Measurements from ENCODE around the gene ZFHX3.
"Not testable (repeated sequence)": the region's sequence is repeated elsewhere in the genome, so short reads cannot be mapped to it uniquely, and the experiment has no call there.

The ZFHX3 gene

DNA sequence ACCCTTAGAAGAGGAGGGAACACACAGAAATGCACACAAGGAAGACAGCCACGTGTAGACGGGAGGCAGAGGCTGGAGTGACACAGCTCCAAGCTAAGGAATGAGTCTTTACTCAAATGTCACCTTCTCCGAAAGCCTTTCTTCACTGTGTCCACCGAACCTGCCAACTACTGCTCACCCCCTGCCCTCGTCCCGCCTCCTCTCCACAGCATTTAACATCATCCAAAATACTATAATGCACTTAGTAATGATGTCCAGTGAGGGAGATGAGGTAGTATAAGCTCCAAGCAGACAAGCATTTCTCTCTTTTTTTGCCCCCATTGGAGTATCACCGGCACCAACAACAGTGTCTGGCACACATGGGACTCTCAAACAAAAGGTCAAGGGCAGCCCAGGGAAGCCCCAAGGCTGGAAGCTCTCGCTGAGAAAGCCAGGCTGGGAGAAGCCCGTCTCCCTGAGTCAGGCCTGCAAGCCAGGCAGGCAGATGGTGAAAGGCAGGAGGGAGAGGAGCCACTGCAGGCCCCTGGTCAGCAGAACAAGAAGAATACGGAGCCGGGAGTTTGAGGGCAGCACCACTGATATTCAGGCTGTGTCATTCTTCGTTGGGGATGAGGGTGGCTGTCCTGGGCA is 25.9 kb downstream of the ZFHX3 start:
- no peak for DNase-seq (ENCODE audit: low read depth)

DNA sequence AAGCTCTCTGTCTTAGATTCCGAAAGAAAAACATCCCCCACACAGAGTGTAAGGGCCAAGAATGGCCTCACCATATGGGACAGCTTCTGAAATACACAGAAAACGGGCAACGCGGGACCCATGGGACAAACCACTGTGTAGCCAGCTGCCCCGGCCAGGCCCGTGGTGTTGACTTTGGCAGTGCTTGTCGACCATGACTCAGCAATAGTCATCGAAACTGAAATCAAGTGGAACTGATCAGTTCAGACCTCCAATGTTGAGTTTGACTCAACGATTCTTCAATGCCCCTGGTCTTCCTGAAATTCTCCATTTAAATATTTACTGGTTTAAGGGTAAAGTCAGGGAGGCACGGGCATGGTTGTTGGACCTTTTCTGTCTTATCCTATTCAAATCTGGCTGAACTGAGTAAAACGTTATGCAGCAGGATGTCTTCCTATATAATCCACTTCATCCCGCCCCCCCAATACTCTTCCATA is 27.5 kb downstream of the ZFHX3 start:
- DNase-seq (ENCODE audit: low read depth) = no peak

DNA sequence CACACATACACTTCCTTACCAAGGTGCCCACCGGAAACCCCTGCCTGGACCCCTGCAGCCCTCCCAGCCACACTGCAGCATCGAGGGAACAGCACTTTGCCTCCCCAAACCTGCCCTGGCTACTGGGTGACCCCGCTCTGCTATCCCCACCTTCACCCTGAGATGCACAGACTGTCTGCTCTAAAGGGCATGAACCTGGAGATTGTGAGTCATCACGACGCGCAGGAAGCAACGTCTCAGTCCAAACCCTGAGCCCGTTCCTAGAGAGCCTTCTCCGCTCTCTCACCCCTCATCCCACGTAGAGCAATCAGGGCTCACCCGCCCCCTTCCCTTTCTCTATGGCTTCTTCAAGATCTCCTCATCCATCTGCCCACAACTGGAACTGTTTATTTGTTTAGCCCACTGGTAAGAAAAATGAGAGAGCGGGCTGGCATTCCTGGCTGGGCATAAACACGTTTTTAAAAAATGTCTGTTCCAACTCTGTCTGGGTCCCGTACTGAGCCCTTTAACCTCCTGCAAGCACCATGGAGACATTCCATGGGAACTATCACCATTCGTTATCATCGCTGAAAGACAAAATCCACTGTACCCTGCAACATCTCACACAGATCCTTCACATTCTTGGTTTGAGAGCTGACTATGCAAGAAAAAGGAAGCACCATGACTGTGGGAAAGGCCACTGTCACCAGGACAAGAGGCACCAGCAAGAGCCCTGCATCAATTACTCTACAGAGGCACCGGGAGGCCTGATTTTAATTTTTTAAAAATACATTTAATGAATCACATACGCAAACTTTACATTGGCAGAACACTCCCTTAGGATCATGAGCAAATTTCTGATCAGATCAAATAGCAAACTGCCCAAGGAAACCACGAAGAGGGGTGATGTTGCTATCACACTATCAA is 28.2 kb downstream of the ZFHX3 start:
- DNase-seq (ENCODE audit: low read depth) = no peak

DNA sequence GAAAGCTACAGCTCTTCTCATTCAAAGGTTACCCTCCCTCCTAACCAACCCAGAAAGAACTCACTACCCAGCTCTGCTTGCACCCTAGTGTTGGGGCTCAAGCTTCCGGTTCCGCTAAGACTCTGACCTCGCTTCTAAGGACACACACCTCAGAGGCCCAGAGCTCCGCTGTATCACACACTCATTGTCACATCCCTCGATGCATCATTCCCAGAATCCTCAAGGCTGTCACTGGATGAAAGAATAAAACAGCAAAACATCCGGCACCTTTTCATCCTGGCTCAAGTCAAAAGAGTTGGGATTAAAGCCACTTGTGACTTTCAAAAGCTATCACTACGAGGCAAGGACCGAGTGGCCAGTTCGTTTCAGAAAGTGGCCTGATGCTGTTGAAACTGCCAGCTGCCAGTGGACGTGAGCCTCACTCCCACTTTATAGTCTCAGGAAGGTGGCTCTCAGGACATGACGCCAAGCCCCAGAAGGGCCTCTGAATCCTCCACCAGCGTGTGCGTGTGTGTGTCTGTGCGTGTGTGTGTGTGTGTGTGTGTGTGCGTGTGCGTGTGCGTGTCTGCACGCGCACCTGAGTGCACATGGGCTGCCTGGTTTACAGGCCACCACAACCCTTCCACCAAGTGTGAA is 29.0 kb downstream of the ZFHX3 start:
- no peak for DNase-seq (ENCODE audit: low read depth)

DNA sequence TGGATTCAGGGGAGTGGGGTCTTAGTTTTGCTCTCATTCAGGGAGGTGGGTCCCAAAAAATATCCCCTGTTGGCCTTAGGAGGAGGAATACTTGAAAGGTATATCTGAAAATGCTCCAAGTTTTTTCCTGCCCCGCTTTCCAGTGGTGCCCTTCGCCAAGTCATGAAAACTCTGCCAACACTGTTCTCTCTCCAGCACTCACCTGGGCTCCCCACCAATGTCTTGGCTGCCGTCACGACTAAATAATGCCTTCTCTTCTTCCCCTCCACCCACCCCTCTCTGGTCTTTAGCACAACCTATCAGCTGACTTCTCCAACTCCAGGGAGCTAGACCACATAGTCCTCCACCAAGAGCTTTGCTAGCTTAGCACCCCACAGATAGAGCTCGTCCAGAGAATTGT is 30.6 kb downstream of the ZFHX3 start:
- no peak for DNase-seq (ENCODE audit: low read depth)

DNA sequence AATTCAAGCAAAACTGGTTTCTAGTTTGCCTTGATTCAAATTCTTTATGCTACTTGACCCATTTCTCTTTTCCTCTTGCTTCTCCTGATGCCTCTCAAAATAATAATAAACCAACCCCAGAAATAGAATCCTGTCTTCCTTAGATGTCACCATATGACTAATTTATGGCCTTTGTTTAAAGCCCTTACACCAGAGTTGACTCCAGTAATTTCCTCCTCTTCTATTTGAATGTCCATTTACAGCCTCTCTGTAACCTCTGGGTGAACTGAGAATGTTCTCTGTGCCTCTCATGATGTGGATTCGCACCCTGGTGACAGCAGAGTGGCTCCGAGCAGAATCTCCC is 31.5 kb downstream of the ZFHX3 start:
- DNase-seq (ENCODE audit: low read depth) = no peak

DNA sequence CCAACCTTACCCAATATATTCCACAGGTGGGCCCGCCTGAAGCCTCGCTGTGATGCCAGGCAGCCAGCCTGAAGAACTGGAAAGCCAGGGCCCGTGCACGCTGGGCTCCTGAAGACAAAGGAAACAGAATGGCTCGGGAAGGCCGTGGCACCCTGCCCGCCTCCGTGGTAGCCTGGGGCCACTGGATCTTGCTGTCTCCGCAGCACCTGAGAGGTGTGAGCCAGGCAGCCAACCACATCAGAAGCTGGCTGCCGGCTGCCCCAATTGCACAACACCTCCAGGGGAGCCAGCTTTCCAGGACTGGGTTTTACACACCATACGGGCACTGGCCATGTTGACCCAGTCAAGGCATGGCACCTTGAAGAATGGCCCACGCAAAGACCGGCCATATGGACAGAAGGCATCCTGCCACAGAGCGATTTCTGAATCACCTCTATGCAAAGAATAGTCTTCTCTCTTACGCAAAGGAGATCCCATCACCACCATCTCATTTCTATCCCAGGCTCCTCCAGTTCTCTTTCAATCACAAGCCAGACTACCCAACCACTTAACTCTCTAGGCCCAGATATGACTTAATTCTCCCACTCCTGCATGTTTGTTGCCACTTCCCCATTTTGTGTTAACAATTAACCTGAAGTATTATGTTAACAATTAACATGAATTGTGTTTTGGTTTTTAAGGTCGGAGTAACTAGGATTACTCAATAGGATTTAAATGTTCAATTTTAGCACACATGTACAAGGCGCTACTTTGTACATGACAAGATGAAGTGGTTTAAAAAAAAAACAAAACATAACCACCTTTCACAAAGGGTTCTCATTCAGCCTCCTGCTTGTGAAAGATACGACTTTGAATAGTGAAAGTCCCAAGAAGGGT is 32.1 kb downstream of the ZFHX3 start:
- no peak for DNase-seq (ENCODE audit: low read depth)

DNA sequence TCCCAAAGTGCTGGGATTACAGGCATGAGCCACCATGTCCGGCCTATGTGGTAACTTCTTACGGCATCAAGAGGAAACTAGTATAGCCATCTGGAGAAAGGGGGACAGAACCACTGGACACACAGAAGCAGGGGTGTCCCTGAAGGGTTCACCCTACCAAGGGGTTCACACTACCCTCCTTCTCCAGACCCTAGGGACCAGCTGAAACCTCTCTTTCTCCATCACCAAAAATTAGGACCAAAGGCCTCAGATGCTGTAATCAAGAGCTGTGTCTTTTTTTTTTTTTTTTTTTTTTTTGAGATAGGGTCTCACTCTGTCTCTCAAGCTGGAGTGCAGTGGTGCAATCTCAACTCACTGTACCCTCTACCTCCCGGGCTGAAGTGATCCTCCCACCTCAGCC is 33.2 kb downstream of the ZFHX3 start:
- DNase-seq (ENCODE audit: low read depth) = no peak

DNA sequence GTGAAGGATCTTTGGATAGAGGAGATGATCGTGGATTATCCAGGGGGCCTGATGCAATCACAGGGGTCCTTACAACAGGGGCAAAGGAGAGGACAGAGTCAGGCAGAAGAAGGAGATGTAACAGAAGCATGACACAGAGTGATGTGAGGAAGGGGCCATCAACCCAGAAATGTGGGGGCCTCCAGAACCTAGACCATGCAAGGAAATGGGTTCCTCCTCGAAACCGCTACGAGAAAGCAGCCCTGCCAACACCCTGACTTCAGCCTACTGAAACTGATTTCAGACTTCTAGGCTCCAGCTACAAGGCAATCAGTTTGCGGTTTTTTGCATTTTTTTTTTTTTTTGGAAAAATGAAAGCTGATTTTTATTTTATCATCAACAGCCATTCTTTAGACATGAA is 34.0 kb downstream of the ZFHX3 start:
- DNase-seq (ENCODE audit: low read depth) = no peak

DNA sequence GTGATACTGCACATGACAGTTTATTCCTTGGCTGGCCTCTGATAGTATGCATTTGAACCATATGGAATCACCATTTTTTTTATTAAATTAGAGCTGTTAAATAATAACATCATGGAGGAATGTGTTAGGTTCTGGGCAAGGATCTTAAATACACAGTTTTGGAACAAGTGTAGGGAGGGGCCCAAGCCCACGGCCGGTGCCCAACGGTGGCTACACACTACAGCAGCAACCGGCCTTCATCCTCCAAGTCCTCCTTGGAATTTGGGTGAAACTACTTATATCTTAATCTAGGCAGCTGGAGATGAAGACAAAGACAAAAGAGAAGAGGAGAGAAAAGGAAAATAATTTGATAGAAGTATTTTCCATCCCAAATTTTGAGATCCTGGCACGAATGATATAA is 35.6 kb downstream of the ZFHX3 start:
- no peak for DNase-seq (ENCODE audit: low read depth)

DNA sequence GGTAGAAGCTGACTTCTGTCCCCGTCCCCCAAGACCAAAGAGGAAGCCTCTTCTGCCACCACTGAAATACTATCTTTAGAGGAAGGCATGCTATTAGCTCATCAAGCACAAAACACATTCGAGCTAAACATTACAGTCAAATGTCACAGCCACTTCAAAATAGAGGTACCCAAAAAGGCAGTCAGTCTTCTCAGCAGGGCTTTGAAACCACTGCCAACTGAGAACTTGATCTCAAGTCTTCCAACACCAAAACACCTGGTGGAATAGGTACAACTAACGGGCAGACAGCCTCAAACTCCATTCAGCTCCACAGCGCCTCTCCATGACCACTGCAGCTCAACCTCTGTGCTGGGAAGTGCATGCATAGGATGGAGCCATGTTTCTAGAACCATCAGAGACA is 36.0 kb downstream of the ZFHX3 start:
- DNase-seq (ENCODE audit: low read depth) = no peak

DNA sequence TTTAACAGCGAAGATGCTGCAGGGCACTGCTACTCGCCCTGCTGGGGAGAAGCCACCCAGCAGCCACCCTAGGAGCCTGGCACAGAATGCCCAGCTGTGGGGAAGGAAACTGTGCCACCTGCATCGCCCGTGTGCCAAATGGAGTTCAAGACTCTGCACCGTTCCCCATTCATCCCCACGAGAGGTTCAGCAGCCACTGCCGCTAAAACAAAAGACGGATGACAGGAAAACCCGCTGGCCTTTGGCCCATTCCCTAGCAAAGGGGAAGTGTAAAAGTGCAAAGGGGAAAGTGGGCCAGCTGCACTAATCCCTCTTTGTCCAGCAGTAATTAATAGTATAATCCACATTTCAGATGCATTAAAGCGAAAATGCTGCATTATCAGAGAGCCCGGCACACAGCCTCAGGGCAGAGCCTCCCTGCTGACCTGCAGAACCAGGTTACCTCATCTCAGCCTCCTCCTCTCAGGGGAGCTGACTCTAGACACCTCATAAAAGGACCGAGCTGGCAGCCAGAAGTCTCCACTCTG is 37.7 kb downstream of the ZFHX3 start:
- DNase-seq (ENCODE audit: low read depth) = no peak

DNA sequence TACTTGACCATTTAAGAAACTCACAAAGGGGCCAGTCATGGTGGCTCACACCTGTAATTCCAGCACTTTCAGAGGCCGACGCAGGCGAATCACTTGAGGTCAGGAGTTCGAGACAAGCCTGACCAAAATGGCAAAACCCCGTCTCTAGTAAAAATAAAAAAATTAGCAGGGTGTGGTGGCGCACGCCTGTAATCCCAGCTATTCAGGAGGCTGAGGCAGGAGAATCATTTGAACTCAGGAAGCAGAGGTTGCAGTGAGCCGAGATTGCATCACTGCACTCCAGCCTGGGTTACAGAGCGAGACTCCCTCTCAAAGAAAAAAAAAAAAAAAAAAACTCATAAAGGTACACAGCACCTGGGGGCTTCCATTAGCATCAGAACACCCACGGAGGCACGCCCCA is 38.2 kb downstream of the ZFHX3 start:
- not testable (repeated sequence) for DNase-seq (ENCODE audit: low read depth)

DNA sequence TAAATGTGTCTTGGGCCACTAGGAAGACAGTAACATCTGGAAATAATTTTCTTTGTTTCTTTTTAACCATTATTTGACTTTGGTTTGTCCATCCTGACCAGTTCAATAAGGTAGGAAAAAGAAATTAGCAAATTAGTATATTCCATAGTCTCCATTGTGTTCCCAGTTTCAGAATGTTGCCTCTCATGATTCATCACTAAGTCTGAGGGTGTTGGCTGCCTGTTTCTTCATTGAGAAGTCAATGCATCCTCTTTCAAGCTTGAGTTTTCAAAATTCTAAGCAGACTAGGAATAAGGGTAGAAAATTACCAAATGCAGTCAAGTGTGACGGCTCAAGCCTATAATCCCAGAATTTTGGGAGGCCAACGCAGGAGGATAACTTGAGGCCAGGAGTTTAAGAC is 41.9 kb downstream of the ZFHX3 start:
- DNase-seq (ENCODE audit: low read depth) = no peak

DNA sequence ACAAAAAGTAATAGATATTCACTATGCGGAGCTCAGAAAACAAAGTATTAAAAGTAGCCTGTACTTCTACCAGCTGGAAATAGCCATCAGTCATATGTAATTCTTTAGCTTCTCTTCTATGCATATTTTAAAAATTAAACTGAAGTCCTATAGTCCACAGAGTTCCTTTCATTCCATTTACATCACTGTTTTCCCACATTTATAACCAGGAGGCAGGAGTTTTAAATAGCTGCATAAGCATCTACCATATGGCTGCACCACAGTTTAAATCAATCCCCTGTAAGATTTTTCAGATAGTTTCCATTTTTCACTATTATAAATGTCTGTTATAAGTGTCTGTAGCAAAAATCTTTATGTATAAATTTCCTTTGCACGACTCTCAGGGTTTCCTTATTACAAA is 45.1 kb downstream of the ZFHX3 start:
- no peak for DNase-seq (ENCODE audit: low read depth)

DNA sequence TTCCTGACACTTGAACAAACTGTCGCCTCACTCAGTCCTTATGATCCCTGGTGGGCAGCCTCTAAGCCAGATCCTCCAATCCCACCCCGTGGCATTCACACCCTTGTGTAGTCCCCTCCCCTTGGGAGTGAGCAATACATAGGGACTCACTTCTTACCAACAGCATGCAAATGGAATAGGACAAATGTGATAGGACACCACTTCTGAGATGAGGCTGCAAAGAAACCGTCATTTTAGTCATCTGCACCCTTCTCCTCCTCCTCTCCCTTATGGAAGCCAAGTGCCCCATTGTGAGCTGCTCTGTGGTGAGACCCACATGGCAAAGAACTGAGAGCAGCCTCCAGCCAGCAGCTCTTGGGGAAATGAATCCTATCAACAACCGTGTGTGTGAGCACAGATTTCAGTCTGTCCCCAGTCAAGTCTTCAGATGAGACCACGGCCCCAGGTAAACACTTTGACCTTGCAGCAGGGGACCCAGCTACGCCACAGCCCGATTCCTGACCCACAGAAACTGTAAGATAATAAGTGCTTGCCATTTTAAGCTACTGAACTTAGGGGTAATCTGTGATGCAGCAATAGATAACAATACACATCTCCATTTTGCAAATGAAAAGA is 46.9 kb downstream of the ZFHX3 start:
- no peak for DNase-seq (ENCODE audit: low read depth)

DNA sequence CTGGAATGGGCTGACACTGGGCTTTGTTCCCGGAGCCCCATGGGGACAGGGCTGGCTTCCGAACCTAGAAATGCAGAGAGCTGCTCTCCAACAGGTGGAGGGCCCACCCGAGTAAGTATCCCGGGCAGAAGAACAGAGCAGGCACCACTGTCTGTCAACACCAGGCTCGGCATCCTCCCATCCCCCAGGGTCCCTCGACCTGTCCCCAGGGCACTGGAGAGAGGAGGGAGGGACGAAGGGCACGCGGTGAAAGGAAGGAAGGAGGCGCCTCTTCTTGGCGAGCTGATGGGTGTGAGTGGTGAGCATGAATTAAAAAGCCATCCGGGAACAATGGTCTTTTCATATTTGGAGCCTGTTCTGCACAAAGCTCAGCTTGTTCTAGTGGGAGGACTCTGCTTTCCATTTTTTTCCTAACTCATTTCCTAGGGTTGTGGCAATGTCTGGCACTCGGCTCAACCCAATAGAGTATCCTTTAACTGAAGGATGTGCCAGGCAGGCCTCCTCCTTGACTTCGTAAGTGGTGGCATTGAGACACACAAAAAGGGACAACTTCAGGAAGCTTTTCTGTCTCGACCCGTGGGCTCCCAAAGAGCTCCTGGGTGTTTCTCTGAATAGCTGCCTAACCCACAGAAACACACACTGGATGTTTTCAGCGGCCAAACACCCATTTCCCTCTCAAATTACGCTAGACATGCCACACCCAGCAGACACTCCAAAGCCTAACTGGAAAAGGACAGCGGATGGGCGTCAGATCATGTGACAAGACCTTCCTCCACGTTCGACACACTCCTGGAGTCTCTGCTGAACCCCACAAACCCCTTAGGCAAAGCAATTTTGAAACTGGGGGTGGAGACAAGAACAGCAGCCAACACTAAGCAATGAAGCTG is 47.7 kb downstream of the ZFHX3 start:
- no peak for DNase-seq (ENCODE audit: low read depth)

DNA sequence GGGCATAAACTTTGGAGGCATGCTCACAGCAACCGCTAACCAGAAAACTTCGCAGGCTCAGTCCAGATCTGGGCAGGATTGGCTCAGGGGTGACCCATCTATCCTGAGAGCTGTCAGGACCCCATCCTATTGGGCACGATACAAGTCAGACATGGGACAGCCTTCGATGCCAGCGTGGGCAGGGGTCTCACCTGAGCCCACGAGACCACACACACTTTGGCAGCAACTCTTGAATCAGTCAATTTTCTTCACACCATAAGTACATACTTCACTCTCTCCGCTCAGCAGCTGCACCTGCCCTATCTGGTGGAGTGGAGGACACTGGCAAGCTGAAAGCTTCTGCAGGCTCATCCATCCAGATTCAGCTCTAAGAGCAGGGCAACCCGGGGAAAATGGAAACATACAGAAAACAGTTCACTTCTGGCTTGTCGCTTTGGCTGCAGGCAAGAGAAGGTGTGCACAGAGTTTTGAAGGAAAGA is 48.3 kb downstream of the ZFHX3 start:
- no peak for DNase-seq (ENCODE audit: low read depth)

DNA sequence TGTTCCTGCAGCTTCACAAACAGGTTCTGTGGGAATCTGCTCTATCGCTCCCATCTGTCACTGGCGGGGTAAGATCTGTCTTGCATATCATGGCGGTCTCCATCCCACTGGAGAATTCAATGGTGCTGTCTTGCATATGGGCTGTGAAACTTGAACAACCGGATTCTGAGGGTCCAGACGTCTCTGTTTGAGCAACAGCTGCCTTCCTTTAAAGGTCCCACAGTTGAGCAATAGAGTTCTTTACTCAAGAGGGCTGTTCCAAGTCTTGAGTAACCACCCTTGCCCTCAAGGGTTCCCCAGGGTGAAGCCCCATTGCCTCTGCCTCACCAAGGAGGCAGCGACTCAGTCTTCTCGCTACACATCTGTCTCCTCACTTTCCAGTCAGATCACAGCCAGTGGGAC is 50.8 kb downstream of the ZFHX3 start:
- no peak for DNase-seq (ENCODE audit: low read depth)

DNA sequence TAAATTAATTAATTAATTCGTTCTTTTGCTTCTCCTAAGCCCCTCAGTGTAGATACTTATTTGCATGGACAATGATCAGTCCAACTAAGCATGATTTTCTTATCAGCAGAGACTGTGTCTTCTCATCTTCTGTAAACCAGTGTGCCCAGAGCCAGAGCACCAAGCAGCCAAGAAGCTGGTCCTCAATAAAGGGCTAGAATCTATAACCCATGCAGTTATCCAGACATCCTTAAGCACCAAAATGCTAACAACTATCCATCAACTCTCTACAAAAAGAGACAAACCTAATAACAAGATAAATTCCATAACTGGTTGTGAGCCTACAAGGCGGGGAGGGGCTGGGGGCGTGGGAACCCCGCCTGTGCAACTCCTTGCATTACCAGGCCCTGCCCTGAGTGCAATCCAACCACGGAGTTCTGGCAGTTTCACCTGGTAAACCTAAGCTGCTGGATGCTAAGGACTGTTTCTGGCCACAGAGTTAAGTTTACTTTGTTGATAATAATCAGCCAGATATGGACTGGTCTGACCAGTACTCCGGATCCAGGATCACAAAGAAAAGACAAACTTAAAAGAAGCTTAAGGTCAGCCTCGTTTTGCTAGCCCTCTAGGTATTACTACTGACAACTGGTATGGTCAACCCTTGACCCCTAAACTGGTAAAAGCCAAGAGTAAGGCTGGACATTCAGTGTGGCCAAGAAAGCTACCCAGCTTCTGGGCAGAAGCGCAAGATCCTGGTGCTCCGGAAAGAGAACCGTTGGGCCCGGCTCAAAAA is 51.5 kb downstream of the ZFHX3 start:
- DNase-seq (ENCODE audit: low read depth) = no peak

Data from CMK (cell line).